Epithelial cell of prostate (primary cell): ENCODE data around the gene NUP210.

Experiments used
- DNase-seq: peaks from one replicate; pipeline ENCODE4 v3.0.0-alpha.2; 2011; ENCODE audit warnings: low read depth, low spot score
- H3K27ac ChIP-seq: fragments of 450-650 bp; 2 replicates; pipeline ENCODE4 v1.5.1; 2017; ENCODE audit warnings: mild to moderate bottlenecking

The NUP210 gene

GRCh38 chr3:13301286-13301987, 118.7 kb downstream of the NUP210 start:
- no peak overlapping the region for H3K27ac ChIP-seq
- DNase-seq: peak; percentile 18

GRCh38 chr3:13300546-13301285, 119.4 kb downstream of the NUP210 start:
- H3K27ac ChIP-seq: no peak overlapping the region
- DNase-seq: no peak

GRCh38 chr3:13299531-13300155, 120.5 kb downstream of the NUP210 start:
- no peak overlapping the region for H3K27ac ChIP-seq
- no peak for DNase-seq

GRCh38 chr3:13296662-13297061, 123.5 kb downstream of the NUP210 start:
- no peak overlapping the region for H3K27ac ChIP-seq
- DNase-seq: no peak

- DNase-seq: no peak
- H3K27ac ChIP-seq: no peak overlapping the region
Observed at GRCh38 chr3:13294442-13295351, 125.4 kb downstream of the NUP210 start.

- no peak for DNase-seq
- no peak overlapping the region for H3K27ac ChIP-seq
Observed at GRCh38 chr3:13292375-13292774, 127.7 kb downstream of the NUP210 start.

- no peak overlapping the region for H3K27ac ChIP-seq
- DNase-seq: no peak
Observed at GRCh38 chr3:13290941-13291340, 129.2 kb downstream of the NUP210 start.

GRCh38 chr3:13289771-13290285, 130.3 kb downstream of the NUP210 start:
- H3K27ac ChIP-seq: no peak overlapping the region
- no peak for DNase-seq

GRCh38 chr3:13288732-13289718, 131.1 kb downstream of the NUP210 start:
- no peak for DNase-seq
- H3K27ac ChIP-seq: no peak overlapping the region

GRCh38 chr3:13287833-13288232, 132.3 kb downstream of the NUP210 start:
- no peak for DNase-seq

GRCh38 chr3:13286873-13287272, 133.2 kb downstream of the NUP210 start:
- DNase-seq: no peak
- H3K27ac ChIP-seq: no peak overlapping the region

More at GRCh38 chr3:13287833-13288232, 132.3 kb downstream of the NUP210 start:
- no peak overlapping the region for H3K27ac ChIP-seq

- DNase-seq: no peak
- H3K27ac ChIP-seq: no peak overlapping the region
Observed at GRCh38 chr3:13285007-13285567, 135.0 kb downstream of the NUP210 start.

GRCh38 chr3:13283877-13284264, 136.3 kb downstream of the NUP210 start:
- H3K27ac ChIP-seq: no peak overlapping the region
- no peak for DNase-seq

GRCh38 chr3:13282986-13283876, 136.9 kb downstream of the NUP210 start:
- no peak overlapping the region for H3K27ac ChIP-seq
- no peak for DNase-seq

GRCh38 chr3:13282358-13282985, 137.7 kb downstream of the NUP210 start:
- DNase-seq: no peak
- no peak overlapping the region for H3K27ac ChIP-seq

- no peak for DNase-seq
- H3K27ac ChIP-seq: no peak overlapping the region
Observed at GRCh38 chr3:13281507-13282357, 138.4 kb downstream of the NUP210 start.
